Endothelial cell of umbilical vein (primary cell): Measurements from ENCODE around the gene TMEM178B.

Source experiments
- POLR2AphosphoS5 ChIP-seq: IDR thresholded peaks from 2 replicates; pipeline ENCODE4 v1.6.1; 2012; ENCODE audit warnings: low read depth, mild to moderate bottlenecking, control low read depth, low read length, moderate library complexity; ENCODE audit not compliant: insufficient read depth
- TF ChIP-seq, protein P1 (sequence below), 2 donors: IDR thresholded peaks; 1 replicate in 1 of 2; 2 replicates in 1 of 2; pipeline ENCODE4 v1.5.1; 2011; ENCODE audit warnings: low read length in 2 of 2, mild to moderate bottlenecking in 2 of 2, moderate library complexity in 2 of 2, control low read depth in 1 of 2, inconsistent platforms in 1 of 2, low read depth in 1 of 2; ENCODE audit not compliant: insufficient read depth in 1 of 2; ENCODE audit errors: extremely low read depth in 1 of 2

DNA sequence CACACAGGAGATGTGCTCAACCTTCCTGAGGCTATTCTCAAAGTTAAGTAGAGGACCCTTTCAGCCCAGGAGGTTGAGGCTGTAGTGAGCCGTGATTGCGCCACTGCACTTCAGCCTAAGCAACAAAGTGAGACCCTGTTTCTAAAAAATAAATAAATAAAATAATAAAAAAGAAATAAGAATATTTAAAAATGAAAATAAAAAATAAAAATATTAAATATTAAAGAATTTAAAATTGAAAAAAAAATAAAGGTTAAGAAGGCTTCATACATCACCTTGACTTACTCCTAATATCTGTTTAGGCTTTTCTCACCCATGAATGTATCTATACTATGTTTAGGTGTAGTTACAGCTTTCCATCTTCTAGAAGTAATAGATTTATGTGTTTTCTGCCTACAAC is 289.9 kb downstream of the TMEM178B start:
- TF ChIP-seq, protein P1, sequence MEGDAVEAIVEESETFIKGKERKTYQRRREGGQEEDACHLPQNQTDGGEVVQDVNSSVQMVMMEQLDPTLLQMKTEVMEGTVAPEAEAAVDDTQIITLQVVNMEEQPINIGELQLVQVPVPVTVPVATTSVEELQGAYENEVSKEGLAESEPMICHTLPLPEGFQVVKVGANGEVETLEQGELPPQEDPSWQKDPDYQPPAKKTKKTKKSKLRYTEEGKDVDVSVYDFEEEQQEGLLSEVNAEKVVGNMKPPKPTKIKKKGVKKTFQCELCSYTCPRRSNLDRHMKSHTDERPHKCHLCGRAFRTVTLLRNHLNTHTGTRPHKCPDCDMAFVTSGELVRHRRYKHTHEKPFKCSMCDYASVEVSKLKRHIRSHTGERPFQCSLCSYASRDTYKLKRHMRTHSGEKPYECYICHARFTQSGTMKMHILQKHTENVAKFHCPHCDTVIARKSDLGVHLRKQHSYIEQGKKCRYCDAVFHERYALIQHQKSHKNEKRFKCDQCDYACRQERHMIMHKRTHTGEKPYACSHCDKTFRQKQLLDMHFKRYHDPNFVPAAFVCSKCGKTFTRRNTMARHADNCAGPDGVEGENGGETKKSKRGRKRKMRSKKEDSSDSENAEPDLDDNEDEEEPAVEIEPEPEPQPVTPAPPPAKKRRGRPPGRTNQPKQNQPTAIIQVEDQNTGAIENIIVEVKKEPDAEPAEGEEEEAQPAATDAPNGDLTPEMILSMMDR (IDR thresholded peaks at IDR 0.05; ENCODE audit: extremely low read depth in 1 of 2, insufficient read depth in 1 of 2, low read depth in 1 of 2, low read length in 2 of 2), result no peak
- TF ChIP-seq POLR2AphosphoS5, result no peak
